Measurements from ENCODE around the gene STX3.

- no peak for TF ChIP-seq EZH2phosphoT487 (IDR thresholded peaks at IDR 0.05; ENCODE audit: borderline replicate concordance, low read depth, low read length)
- TF ChIP-seq, protein P1, sequence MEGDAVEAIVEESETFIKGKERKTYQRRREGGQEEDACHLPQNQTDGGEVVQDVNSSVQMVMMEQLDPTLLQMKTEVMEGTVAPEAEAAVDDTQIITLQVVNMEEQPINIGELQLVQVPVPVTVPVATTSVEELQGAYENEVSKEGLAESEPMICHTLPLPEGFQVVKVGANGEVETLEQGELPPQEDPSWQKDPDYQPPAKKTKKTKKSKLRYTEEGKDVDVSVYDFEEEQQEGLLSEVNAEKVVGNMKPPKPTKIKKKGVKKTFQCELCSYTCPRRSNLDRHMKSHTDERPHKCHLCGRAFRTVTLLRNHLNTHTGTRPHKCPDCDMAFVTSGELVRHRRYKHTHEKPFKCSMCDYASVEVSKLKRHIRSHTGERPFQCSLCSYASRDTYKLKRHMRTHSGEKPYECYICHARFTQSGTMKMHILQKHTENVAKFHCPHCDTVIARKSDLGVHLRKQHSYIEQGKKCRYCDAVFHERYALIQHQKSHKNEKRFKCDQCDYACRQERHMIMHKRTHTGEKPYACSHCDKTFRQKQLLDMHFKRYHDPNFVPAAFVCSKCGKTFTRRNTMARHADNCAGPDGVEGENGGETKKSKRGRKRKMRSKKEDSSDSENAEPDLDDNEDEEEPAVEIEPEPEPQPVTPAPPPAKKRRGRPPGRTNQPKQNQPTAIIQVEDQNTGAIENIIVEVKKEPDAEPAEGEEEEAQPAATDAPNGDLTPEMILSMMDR (conservative IDR thresholded peaks at IDR 0.05; ENCODE audit: low read length) = no peak
These were observed 24.3 kb downstream of the STX3 start for GRCh38 chr11:59779487-59779886.

Measured in OCI-LY7 (cell line).